ENCODE data around the gene C1orf174.

C1orf174 gene

GRCh38 chr1:3910049-3910731 is 10.1 kb upstream of the C1orf174 start:
- peak; percentile 80 for DNase-seq (ENCODE audit: low spot score)

- DNase-seq (ENCODE audit: low spot score) = no peak
Measured at GRCh38 chr1:3909615-3910014, 9.5 kb upstream of the C1orf174 start.

GRCh38 chr1:3908886-3909517 is 8.9 kb upstream of the C1orf174 start:
- DNase-seq (ENCODE audit: low spot score) = no peak

- no peak for DNase-seq (ENCODE audit: low spot score)
Measured at GRCh38 chr1:3907621-3908165, 7.6 kb upstream of the C1orf174 start.

- DNase-seq (ENCODE audit: low spot score) = peak; percentile 43
Measured at GRCh38 chr1:3907031-3907534, 7.0 kb upstream of the C1orf174 start.

GRCh38 chr1:3906672-3907020 is 6.6 kb upstream of the C1orf174 start:
- DNase-seq (ENCODE audit: low spot score) = no peak

- DNase-seq (ENCODE audit: low spot score) = no peak
Measured at GRCh38 chr1:3905953-3906671, 6.0 kb upstream of the C1orf174 start.

- no peak for DNase-seq (ENCODE audit: low spot score)
Measured at GRCh38 chr1:3905266-3905952, 5.3 kb upstream of the C1orf174 start.

- no peak for DNase-seq (ENCODE audit: low spot score)
Measured at GRCh38 chr1:3904843-3905185, 4.7 kb upstream of the C1orf174 start.

- DNase-seq (ENCODE audit: low spot score) = no peak
Measured at GRCh38 chr1:3904006-3904842, 4.2 kb upstream of the C1orf174 start.

GRCh38 chr1:3903141-3904005 is 3.3 kb upstream of the C1orf174 start:
- no peak for DNase-seq (ENCODE audit: low spot score)

- DNase-seq (ENCODE audit: low spot score) = peak; percentile 46
Measured at GRCh38 chr1:3902571-3903091, 2.6 kb upstream of the C1orf174 start.

- DNase-seq (ENCODE audit: low spot score) = no peak
Measured at GRCh38 chr1:3902111-3902511, 2.0 kb upstream of the C1orf174 start.

- DNase-seq (ENCODE audit: low spot score) = peak; percentile 97
Measured at GRCh38 chr1:3900969-3901529, 977 bp upstream of the C1orf174 start.

GRCh38 chr1:3899754-3900149 is 320 bp downstream of the C1orf174 start:
- peak; percentile 72 for DNase-seq (ENCODE audit: low spot score)

GRCh38 chr1:3898994-3899753 is 898 bp downstream of the C1orf174 start:
- DNase-seq (ENCODE audit: low spot score) = no peak

GRCh38 chr1:3898475-3898735 is 1.7 kb downstream of the C1orf174 start:
- DNase-seq (ENCODE audit: low spot score) = no peak

GRCh38 chr1:3896396-3897000 is 3.6 kb downstream of the C1orf174 start:
- no peak for DNase-seq (ENCODE audit: low spot score)

GRCh38 chr1:3895951-3896325 is 4.1 kb downstream of the C1orf174 start:
- DNase-seq (ENCODE audit: low spot score) = no peak

All from NAMALWA (cell line).